Measurements from ENCODE around the gene PLXNA4.

Gene PLXNA4

GRCh38 chr7:132565441-132565840 is 10.8 kb downstream of the PLXNA4 start:
- H3K27me3 Mint-ChIP-seq: peaks cover 54 to 72% of the 10 kb centered on the region in 2 donors
- peaks cover 0 to 4% of the 10 kb centered on the region in 2 donors for H3K36me3 Mint-ChIP-seq
- no peak overlapping the region for H3K4me3 Mint-ChIP-seq
- peaks cover 1 to 8% of the 10 kb centered on the region in 2 donors for H3K9me3 Mint-ChIP-seq
- ATAC-seq (replicated peaks): no peak
- no peak overlapping the region for H3K27ac Mint-ChIP-seq
- H3K4me1 Mint-ChIP-seq: no peaks in the 10 kb centered on the region
- no peak for DNase-seq

- H3K4me3 Mint-ChIP-seq: no peak overlapping the region
- peaks cover 0 to 4% of the 10 kb centered on the region in 2 donors for H3K36me3 Mint-ChIP-seq
- H3K27me3 Mint-ChIP-seq: peaks cover 49 to 67% of the 10 kb centered on the region in 2 donors
- no peaks in the 10 kb centered on the region for H3K4me1 Mint-ChIP-seq
- no peak for DNase-seq
- peaks cover 1 to 8% of the 10 kb centered on the region in 2 donors for H3K9me3 Mint-ChIP-seq
- ATAC-seq (replicated peaks): no peak
- H3K27ac Mint-ChIP-seq: no peak overlapping the region
These were observed 11.4 kb downstream of the PLXNA4 start for GRCh38 chr7:132564849-132565248.

- no peak for ATAC-seq (replicated peaks)
- Mint-ChIP-seq H3K27ac (no peak overlapping the region), H3K27me3 (peaks cover 49 to 67% of the 10 kb centered on the region in 2 donors), H3K9me3 (peaks cover 1 to 8% of the 10 kb centered on the region in 2 donors), H3K4me3 (no peak overlapping the region), H3K36me3 (peaks cover 0 to 4% of the 10 kb centered on the region in 2 donors), H3K4me1 (no peaks in the 10 kb centered on the region)
- DNase-seq: no peak
These were observed 12.2 kb downstream of the PLXNA4 start for GRCh38 chr7:132564090-132564489.

GRCh38 chr7:132562690-132563089 is 13.6 kb downstream of the PLXNA4 start:
- ATAC-seq (replicated peaks) (no peak), DNase-seq (no peak)
- no peak overlapping the region for H3K27ac Mint-ChIP-seq
- H3K36me3 Mint-ChIP-seq: peaks cover 0 to 4% of the 10 kb centered on the region in 2 donors
- peaks cover 43 to 60% of the 10 kb centered on the region in 2 donors for H3K27me3 Mint-ChIP-seq
- H3K4me3 Mint-ChIP-seq: no peak overlapping the region
- no peaks in the 10 kb centered on the region for H3K4me1 Mint-ChIP-seq
- peaks cover 1 to 8% of the 10 kb centered on the region in 2 donors for H3K9me3 Mint-ChIP-seq

- H3K27me3 Mint-ChIP-seq: peaks cover 37 to 53% of the 10 kb centered on the region in 2 donors
- no peaks in the 10 kb centered on the region for H3K4me1 Mint-ChIP-seq
- H3K27ac Mint-ChIP-seq: no peak overlapping the region
- peaks cover 1 to 8% of the 10 kb centered on the region in 2 donors for H3K9me3 Mint-ChIP-seq
- ATAC-seq (replicated peaks) (no peak), DNase-seq (no peak)
- H3K36me3 Mint-ChIP-seq: peaks cover 0 to 4% of the 10 kb centered on the region in 2 donors
- H3K4me3 Mint-ChIP-seq: no peak overlapping the region
These were observed 14.5 kb downstream of the PLXNA4 start for GRCh38 chr7:132561763-132562162.

GRCh38 chr7:132560825-132561529 is 15.3 kb downstream of the PLXNA4 start:
- Mint-ChIP-seq H3K27me3 (peaks cover 33 to 45% of the 10 kb centered on the region in 2 donors), H3K27ac (no peak overlapping the region), H3K4me3 (no peak overlapping the region), H3K36me3 (peaks cover 0 to 4% of the 10 kb centered on the region in 2 donors), H3K9me3 (peaks cover 1 to 8% of the 10 kb centered on the region in 2 donors), H3K4me1 (no peaks in the 10 kb centered on the region)
- DNase-seq: no peak
- peak; percentile 54 to 64 for ATAC-seq (replicated peaks)

- ATAC-seq (replicated peaks): peak in 1 of 2 donors; percentile 30
- H3K27ac Mint-ChIP-seq: no peak overlapping the region
- H3K27me3 Mint-ChIP-seq: peaks cover 31 to 44% of the 10 kb centered on the region in 2 donors
These were observed 16.2 kb downstream of the PLXNA4 start for GRCh38 chr7:132560105-132560504.

GRCh38 chr7:132558815-132559214 is 17.5 kb downstream of the PLXNA4 start:
- H3K27me3 Mint-ChIP-seq: peaks cover 20 to 32% of the 10 kb centered on the region in 2 donors
- no peak overlapping the region for H3K4me3 Mint-ChIP-seq
- no peak overlapping the region for H3K27ac Mint-ChIP-seq
- H3K9me3 Mint-ChIP-seq: peaks cover 0 to 2% of the 10 kb centered on the region in 2 donors
- DNase-seq (no peak), ATAC-seq (replicated peaks) (no peak)
- no peaks in the 10 kb centered on the region for H3K36me3 Mint-ChIP-seq
- no peaks in the 10 kb centered on the region for H3K4me1 Mint-ChIP-seq

More at GRCh38 chr7:132560105-132560504, 16.2 kb downstream of the PLXNA4 start:
- peaks cover 1 to 8% of the 10 kb centered on the region in 2 donors for H3K9me3 Mint-ChIP-seq
- no peak overlapping the region for H3K4me3 Mint-ChIP-seq
- no peaks in the 10 kb centered on the region for H3K4me1 Mint-ChIP-seq
- DNase-seq: no peak
- peaks cover 0 to 4% of the 10 kb centered on the region in 2 donors for H3K36me3 Mint-ChIP-seq

- DNase-seq (no peak), ATAC-seq (replicated peaks) (no peak)
- no peaks in the 10 kb centered on the region for H3K36me3 Mint-ChIP-seq
These were observed 18.7 kb downstream of the PLXNA4 start for GRCh38 chr7:132557489-132558044.

GRCh38 chr7:132554446-132554845 is 21.8 kb downstream of the PLXNA4 start:
- no peak for ATAC-seq (replicated peaks)
- Mint-ChIP-seq H3K27ac (no peak overlapping the region), H3K4me1 (no peaks in the 10 kb centered on the region), H3K4me3 (no peak overlapping the region), H3K36me3 (peaks cover 0 to 1% of the 10 kb centered on the region in 2 donors), H3K9me3 (peaks cover 13 to 17% of the 10 kb centered on the region in 2 donors), H3K27me3 (peaks cover 0 to 4% of the 10 kb centered on the region in 2 donors)
- no peak for DNase-seq

More at GRCh38 chr7:132557489-132558044, 18.7 kb downstream of the PLXNA4 start:
- Mint-ChIP-seq H3K4me1 (no peaks in the 10 kb centered on the region), H3K27ac (no peak overlapping the region), H3K27me3 (peaks cover 11 to 22% of the 10 kb centered on the region in 2 donors), H3K4me3 (no peak overlapping the region), H3K9me3 (peaks cover 0 to 6% of the 10 kb centered on the region in 2 donors)

GRCh38 chr7:132553031-132553430 is 23.2 kb downstream of the PLXNA4 start:
- no peaks in the 10 kb centered on the region for H3K4me1 Mint-ChIP-seq
- DNase-seq (no peak), ATAC-seq (replicated peaks) (no peak)
- peaks cover 0 to 1% of the 10 kb centered on the region in 2 donors for H3K36me3 Mint-ChIP-seq
- no peak overlapping the region for H3K4me3 Mint-ChIP-seq
- peaks cover 0 to 5% of the 10 kb centered on the region in 2 donors for H3K27me3 Mint-ChIP-seq
- H3K9me3 Mint-ChIP-seq: peaks cover 13 to 17% of the 10 kb centered on the region in 2 donors
- H3K27ac Mint-ChIP-seq: no peak overlapping the region

GRCh38 chr7:132551886-132552285 is 24.4 kb downstream of the PLXNA4 start:
- DNase-seq: no peak
- no peak for ATAC-seq (replicated peaks)
- H3K4me1 Mint-ChIP-seq: no peaks in the 10 kb centered on the region
- H3K4me3 Mint-ChIP-seq: no peak overlapping the region
- H3K36me3 Mint-ChIP-seq: peaks cover 0 to 1% of the 10 kb centered on the region in 2 donors
- H3K9me3 Mint-ChIP-seq: peaks cover 13 to 17% of the 10 kb centered on the region in 2 donors
- peaks cover 0 to 5% of the 10 kb centered on the region in 2 donors for H3K27me3 Mint-ChIP-seq
- no peak overlapping the region for H3K27ac Mint-ChIP-seq

GRCh38 chr7:132551439-132551838 is 24.8 kb downstream of the PLXNA4 start:
- DNase-seq (no peak), ATAC-seq (replicated peaks) (no peak)
- Mint-ChIP-seq H3K4me3 (no peak overlapping the region), H3K4me1 (no peaks in the 10 kb centered on the region), H3K36me3 (peaks cover 0 to 1% of the 10 kb centered on the region in 2 donors), H3K27ac (no peak overlapping the region), H3K9me3 (peaks cover 13 to 17% of the 10 kb centered on the region in 2 donors), H3K27me3 (peaks cover 0 to 5% of the 10 kb centered on the region in 2 donors)

GRCh38 chr7:132548489-132549078 is 27.7 kb downstream of the PLXNA4 start:
- DNase-seq: no peak

More at GRCh38 chr7:132548489-132549078, 27.7 kb downstream of the PLXNA4 start:
- ATAC-seq (replicated peaks): no peak
- H3K4me1 Mint-ChIP-seq: no peaks in the 10 kb centered on the region
- H3K36me3 Mint-ChIP-seq: peaks cover 0 to 1% of the 10 kb centered on the region in 2 donors
- peaks cover 4 to 5% of the 10 kb centered on the region in 2 donors for H3K27me3 Mint-ChIP-seq
- H3K9me3 Mint-ChIP-seq: peaks cover 13% of the 10 kb centered on the region in 2 donors
- H3K27ac Mint-ChIP-seq: no peak overlapping the region
- H3K4me3 Mint-ChIP-seq: no peak overlapping the region

All from stimulated activated naive B cell treated with anti-CD40 and anti-IgM and Interleukin-4, amounts not matched to agents 10 μg/mL and 1 μg/mL and 100 μg/mL, for 72 hours (primary cell).